HG03139 (cell line): ENCODE measurements around the gene IRF2BPL.

Experiments used
- ATAC-seq: cut with Tn5 transposase; IDR thresholded peaks from one replicate; pipeline ENCODE4 v1.9.1; 2021; ENCODE audit not compliant: unreplicated experiment

Gene IRF2BPL

GRCh38 chr14:76990084-76990483 is 38.4 kb downstream of the IRF2BPL start:
- no peak for ATAC-seq

DNA sequence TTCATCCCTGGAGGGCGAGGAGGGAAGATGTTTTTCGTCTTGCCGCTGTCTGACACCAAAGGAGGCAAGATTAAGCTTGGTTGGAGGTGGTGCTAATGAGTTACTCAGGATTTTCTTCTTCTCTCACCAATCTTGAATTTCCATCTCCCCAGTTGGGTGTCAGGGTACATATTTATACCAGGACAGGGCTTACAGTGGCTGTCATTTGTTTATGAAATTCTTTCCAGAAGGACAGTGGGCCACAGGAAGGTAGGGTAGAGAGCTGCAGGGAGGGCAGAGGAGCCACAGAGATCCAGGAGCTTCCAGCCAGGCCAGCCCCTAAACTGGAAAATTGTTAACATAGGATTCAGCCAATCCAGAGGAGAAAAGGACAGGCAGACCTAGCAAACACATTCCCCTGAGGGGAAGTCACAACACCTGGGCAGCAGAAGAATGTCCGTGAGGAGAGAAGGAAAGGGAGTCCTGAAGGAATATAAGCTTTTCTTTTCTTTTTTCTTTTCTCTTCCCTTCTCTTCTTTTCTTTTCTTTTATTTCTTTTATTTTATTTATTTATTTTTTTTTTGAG is 40.5 kb downstream of the IRF2BPL start:
- ATAC-seq = no peak

GRCh38 chr14:76986231-76986565 is 42.3 kb downstream of the IRF2BPL start:
- ATAC-seq = no peak

DNA sequence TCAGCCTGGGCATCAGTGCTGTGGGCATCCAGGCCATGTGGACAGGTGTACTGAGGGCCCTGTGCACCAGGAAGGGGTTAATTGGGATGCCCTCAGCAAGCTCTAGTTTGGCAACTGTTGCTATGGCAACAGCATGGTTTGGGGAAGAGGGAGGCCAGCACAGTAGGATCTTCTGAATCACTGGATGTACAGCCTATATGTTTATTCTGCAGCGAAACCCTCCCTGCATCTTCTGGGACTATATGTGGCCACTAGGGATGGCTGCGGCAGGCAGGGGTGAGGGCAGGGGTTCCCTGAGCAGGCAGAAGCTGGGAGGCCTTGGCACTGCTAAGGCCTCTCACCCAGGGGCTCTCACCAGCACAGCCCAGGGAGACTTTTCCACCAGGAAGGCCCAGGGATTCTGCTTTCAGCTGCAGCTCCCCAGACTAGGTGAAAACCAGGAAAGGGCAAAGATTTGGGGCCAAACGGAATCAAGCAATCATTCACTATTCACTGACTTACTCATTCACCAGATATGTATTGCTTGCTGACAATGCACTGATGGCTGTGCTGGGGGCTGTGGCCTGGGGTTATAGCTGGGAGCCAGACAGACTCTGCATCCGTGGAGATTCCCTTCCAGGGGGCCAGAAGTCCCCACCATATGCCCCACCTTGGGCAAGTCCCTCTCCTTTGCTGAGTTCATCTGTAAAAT is 42.8 kb downstream of the IRF2BPL start:
- no peak for ATAC-seq

DNA sequence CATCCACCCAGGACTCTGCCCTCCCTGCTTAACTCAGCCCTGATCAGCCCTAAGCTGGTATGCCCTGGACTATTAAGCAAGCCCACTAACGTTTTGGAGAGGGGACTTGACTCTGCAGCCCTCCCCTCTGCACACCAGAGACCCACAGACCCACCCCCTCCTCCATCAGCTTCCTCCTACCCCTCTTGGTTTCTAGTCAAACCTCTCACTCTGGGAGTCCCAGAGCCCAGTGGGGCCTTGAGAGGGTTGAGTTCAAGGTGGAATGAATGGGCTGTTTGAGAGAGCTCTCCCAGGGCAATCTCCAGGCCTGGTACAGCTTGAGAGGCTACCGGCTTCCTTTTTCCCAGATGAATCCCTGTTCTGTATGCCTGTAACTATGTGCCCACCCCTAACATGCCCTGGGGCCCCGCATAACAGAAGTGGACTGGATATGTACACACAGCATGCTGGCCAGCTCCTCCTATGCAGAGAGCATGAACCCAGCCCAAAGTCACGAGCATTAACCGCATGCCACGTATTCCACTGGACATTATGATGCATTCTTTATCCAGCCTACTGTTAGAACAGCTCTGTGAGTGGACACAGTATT is 43.6 kb downstream of the IRF2BPL start:
- ATAC-seq = no peak

- no peak for ATAC-seq
These were observed 44.2 kb downstream of the IRF2BPL start for GRCh38 chr14:76984297-76984696.

- no peak for ATAC-seq
These were observed 46.8 kb downstream of the IRF2BPL start for GRCh38 chr14:76981670-76982069.

DNA sequence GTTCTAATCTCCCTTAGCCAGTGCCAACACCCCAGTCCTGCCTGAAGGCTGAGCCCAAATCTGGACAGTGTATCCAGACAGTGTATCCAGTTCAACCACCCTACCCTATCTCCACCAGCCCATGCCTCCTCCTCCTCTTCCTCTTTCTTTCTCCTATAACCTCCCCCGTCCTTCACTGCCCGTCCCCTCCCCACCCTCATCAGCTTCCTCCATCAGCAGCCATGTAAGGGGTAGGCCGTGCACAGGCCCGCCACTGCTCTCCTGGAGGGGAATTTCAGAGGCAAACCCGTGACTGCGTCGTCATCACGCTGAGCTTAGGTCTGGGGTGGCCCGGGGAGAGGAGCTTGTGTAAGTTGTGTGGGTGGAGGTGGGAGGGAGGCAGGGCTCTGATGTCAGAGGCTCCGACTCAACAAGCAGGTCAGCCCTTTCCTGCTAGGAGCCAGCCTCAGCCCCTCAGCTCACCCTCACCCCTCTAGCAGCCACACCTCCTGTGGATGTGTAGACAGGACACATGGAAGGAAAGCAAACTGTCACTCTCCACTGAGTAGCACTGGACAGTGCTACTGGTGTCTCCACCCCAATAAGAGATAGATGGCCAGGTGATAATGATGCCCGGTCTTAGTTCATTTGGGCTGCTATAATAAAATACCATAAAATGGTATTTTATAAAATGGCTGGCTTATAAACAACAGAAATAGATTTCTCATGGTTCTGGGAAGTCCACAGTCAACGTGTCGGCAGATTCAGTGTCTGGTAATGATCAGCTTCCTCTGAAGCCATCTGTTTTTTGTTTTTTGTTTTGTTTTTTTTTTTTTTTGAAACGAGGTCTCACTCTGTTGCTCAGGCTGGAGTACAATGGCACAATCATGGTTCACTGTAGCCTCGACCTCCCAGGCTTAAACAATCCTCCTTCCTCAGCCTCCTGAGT is 50.5 kb downstream of the IRF2BPL start:
- ATAC-seq = peak; percentile 82

DNA sequence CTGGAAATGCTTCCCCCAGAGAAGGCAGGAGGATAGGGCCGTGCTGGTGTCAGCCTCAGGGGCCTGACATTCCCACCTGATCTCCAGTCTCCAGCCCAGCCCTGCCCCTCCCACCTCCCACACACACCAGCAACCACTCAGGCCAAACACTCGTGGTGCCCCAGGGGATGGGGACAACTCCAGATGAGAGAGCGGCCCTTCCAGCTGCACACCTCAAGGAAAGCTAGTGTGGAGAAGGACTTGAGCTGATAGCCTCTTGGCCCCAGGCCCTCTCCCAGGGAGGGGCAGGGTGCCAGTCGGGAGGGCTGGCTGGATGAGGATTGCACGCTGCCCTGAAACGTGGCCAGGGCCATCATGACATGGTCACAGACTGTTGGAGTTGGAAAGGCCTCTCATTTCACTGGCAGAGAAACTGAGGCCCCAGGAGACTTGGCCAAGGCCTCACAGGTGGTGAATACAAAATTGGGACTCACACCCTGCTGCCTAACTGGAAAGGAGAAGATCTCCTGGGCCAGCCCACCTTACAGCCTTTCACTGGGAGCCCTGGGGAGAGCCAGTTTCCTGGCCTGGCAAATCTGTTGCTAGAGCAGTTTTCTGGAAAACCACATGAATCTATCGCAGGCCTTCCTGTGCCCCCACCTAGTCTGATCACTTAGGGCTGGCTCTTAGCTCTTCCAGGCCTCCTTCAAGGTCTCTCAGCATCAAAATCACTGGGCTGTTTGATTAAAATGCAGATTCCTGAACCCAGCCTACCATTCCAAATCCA is 52.1 kb downstream of the IRF2BPL start:
- no peak for ATAC-seq

DNA sequence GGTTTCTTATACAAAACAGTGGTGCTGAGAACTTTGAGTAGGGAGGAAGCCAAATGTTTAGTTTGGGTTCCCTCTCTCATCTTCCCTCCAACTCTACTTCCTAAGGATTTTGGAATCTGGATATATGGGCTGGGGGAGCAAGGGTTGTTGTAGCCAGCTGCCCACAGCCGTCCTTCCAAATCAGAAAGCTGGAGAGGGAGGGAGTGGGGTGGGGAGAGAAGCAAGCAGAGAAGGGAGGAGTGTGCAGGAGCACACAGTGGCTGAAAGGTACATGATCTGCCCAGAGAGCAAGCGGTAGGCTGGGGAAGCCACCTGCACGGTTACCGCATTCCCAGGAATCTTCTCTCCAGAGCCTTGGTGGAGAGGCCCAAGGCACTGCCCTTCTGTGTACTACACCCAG is 52.7 kb downstream of the IRF2BPL start:
- ATAC-seq = no peak

DNA sequence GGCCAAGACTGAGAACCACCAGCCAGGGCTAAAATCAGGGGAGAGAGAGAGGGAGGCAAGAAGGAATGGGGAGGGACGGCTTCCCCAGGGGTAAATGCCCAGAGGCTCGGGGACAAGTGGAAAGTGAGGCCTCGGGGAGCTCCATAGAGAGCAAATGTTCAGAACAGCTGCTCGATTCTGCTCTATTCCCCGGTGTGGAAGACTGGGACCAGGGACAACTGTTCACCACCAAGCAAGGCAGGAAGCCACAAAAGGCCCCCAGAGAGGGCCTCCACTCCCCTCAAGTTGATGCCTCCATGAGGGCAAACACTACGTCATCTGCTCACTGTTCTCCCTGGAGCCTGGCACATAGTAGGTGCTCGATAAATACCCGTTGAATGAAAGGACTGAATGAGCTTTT is 53.5 kb downstream of the IRF2BPL start:
- ATAC-seq = no peak
